Right lobe of liver (tissue), 6 donors: ENCODE measurements around the gene HBS1L. TPM values are rescaled to one million over a fixed set of nuclear protein-coding genes. Genes with fewer than 3 reads are reported as not detected.

ENCODE experiments used
- ATAC-seq, 4 donors: fragments of 200-7000 bp; cut with Tn5 transposase; one replicate each; pipeline ENCODE4 v1.9.1; 2020; ENCODE audit warnings: mild to moderate bottlenecking in 4 of 4, moderate library complexity in 4 of 4
- DNase-seq, 3 donors: peaks; one replicate each; pipeline ENCODE4 v3.0.0-alpha.2; 2020
- H3K27ac ChIP-seq, 3 donors: fragments of 200-600 bp; one replicate each; pipeline ENCODE4 v1.8.0; 2022
- H3K27me3 ChIP-seq, 2 donors: fragments of 200-600 bp; one replicate each; pipeline ENCODE4 v1.8.0; 2022
- H3K36me3 ChIP-seq, 4 donors: fragments of 200-600 bp; sonication (generic) in 1 of 4; one replicate each; pipeline versions ENCODE4 v1.5.1 to v1.8.0; 2017 to 2022; ENCODE audit warnings: control low read depth in 1 of 4
- H3K4me1 ChIP-seq, 4 donors: fragments of 200-600 bp; sonication (generic) in 1 of 4; one replicate each; pipeline versions ENCODE4 v1.5.1 to v1.8.0; 2017 to 2022; ENCODE audit warnings: control low read depth in 1 of 4
- H3K4me3 ChIP-seq, 3 donors: fragments of 200-600 bp; one replicate each; pipeline ENCODE4 v1.8.0; 2022
- H3K9me3 ChIP-seq, 4 donors: fragments of 200-600 bp; sonication (generic) in 1 of 4; one replicate each; pipeline versions ENCODE4 v1.5.1 to v1.8.0; 2017 to 2022; ENCODE audit warnings: control low read depth in 1 of 4
- CTCF ChIP-seq, 4 donors: fragments of 200-600 bp in 3 of 4; fragments of 450-650 bp in 1 of 4; IDR thresholded peaks; one replicate each; pipeline versions ENCODE4 v1.5.1 to v1.8.0; 2016 to 2022; ENCODE audit warnings: antibody characterized with exemption in 4 of 4, mild to moderate bottlenecking in 2 of 4
- POLR2A ChIP-seq: fragments of 450-650 bp; IDR thresholded peaks from one replicate; pipeline ENCODE4 v1.6.1; 2017; ENCODE audit warnings: antibody characterized with exemption, mild to moderate bottlenecking
- WGBS: methylation state at CpG from one replicate; pipeline ENCODE4 v1.1.6; 2018; ENCODE audit warnings: low coverage, low lambda C conversion rate; ENCODE audit not compliant: insufficient coverage; ENCODE audit errors: missing lambda C conversion rate; 5-methylcytosine and 5-hydroxymethylcytosine counted together
- intact Hi-C, 2 donors: fragments of 100-400 bp; cut with DNase I; formaldehyde crosslinking; loops; one replicate each; pipeline versions ENCODE4 v1.11.2 to v1.14.1; 2022
- total RNA-seq, 6 experiments: library from RNA; depleted of rRNA in 2 of 6; stranded (reverse); fragments of >200 nt in 2 of 6; fragmentation: NEBNext Ultra II Directional in 3 of 6; extraction: Animal tissue kit (Norgen Biotek cat#: 25700) in 3 of 6; gene quantifications; one replicate each; pipeline versions ENCODE4 v1.1.0 to v1.2.4, GENCODE V29; 2016 to 2023
- donor health status: DM: no; HTN: yes; CAD: no.
- donor health status: DM: no; HTN: no; CAD: no.
- donor health status: DM: no; HTN: no; CAD: no.
- donor health status: DM: no; HTN: yes; CAD: no.
- donor health status: DM: no; HTN: yes; CAD: no.

Gene HBS1L
- total RNA-seq, 6 experiments from 2014 or later = 31.8 to 47.2 (median 37.1) TPM

GRCh38 chr6:134974370-134974769, 80.3 kb downstream of the HBS1L start:
- no peaks in the 10 kb centered on the region for H3K27me3 ChIP-seq
- no peaks in the 10 kb centered on the region for H3K4me1 ChIP-seq
- ATAC-seq = no peak
- no peak for DNase-seq
- no peak for TF ChIP-seq POLR2A
- TF ChIP-seq CTCF (IDR thresholded peaks at IDR 0.05) = no peak
- intact Hi-C loops = no loop called here
- 78% methylated on average over 1 of the region's 1 CpG for WGBS
- H3K4me3 ChIP-seq = no peak overlapping the region
- H3K36me3 ChIP-seq = peaks cover 0 to 13% (median 0%) of the 10 kb centered on the region in 4 donors
- no peaks in the 10 kb centered on the region for H3K9me3 ChIP-seq
- H3K27ac ChIP-seq = no peak overlapping the region

- no peaks in the 10 kb centered on the region for H3K4me1 ChIP-seq
- no peaks in the 10 kb centered on the region for H3K27me3 ChIP-seq
- no peaks in the 10 kb centered on the region for H3K9me3 ChIP-seq
- ATAC-seq (no peak), DNase-seq (no peak)
- 100% methylated on average over 1 of the region's 1 CpG for WGBS
- H3K27ac ChIP-seq = no peak overlapping the region
- intact Hi-C loops = no loop called here
- H3K4me3 ChIP-seq = no peak overlapping the region
- peaks cover 0 to 17% (median 5%) of the 10 kb centered on the region in 4 donors for H3K36me3 ChIP-seq
- TF ChIP-seq CTCF (IDR thresholded peaks at IDR 0.05) = no peak
- no peak for TF ChIP-seq POLR2A
Measured at GRCh38 chr6:134967711-134968110, 86.9 kb downstream of the HBS1L start.

- H3K27ac ChIP-seq = no peak overlapping the region
Measured at GRCh38 chr6:134964451-134965203, 90.0 kb downstream of the HBS1L start.

GRCh38 chr6:134962421-134962820, 92.2 kb downstream of the HBS1L start:
- peaks cover 0 to 17% (median 6%) of the 10 kb centered on the region in 4 donors for H3K36me3 ChIP-seq
- intact Hi-C loops = no loop called here
- H3K9me3 ChIP-seq = no peaks in the 10 kb centered on the region

More at GRCh38 chr6:134964451-134965203, 90.0 kb downstream of the HBS1L start:
- no peaks in the 10 kb centered on the region for H3K9me3 ChIP-seq
- TF ChIP-seq CTCF (IDR thresholded peaks at IDR 0.05) = no peak
- no peak for TF ChIP-seq POLR2A
- H3K36me3 ChIP-seq = peaks cover 0 to 17% (median 6%) of the 10 kb centered on the region in 4 donors
- WGBS = 71% methylated on average over 1 of the region's 1 CpG
- intact Hi-C loops = no loop called here
- H3K4me1 ChIP-seq = no peaks in the 10 kb centered on the region
- ATAC-seq (no peak), DNase-seq (no peak)
- H3K4me3 ChIP-seq = no peak overlapping the region
- H3K27me3 ChIP-seq = no peaks in the 10 kb centered on the region

More at GRCh38 chr6:134962421-134962820, 92.2 kb downstream of the HBS1L start:
- no peak overlapping the region for H3K4me3 ChIP-seq
- no peaks in the 10 kb centered on the region for H3K27me3 ChIP-seq
- no peak for TF ChIP-seq POLR2A
- TF ChIP-seq CTCF (IDR thresholded peaks at IDR 0.05) = no peak
- no peaks in the 10 kb centered on the region for H3K4me1 ChIP-seq
- no peak overlapping the region for H3K27ac ChIP-seq
- DNase-seq = no peak
- no peak for ATAC-seq
